K562 (cell line): Measurements from ENCODE around the gene HAT1. TPM values are rescaled to one million over a fixed set of nuclear protein-coding genes. Genes with fewer than 3 reads are reported as not detected.

Experiments
- ETS2 ChIP-seq: IDR thresholded peaks from 2 replicates; pipeline ENCODE4 v1.6.1; 2016; ENCODE audit warnings: borderline replicate concordance, missing genetic modification characterization, mild to moderate bottlenecking, moderate library complexity, missing compliant biosample characterization; ENCODE audit not compliant: poor library complexity, severe bottlenecking
- FOXK1 ChIP-seq: sonication (generic); formaldehyde crosslinking; IDR thresholded peaks from 2 replicates; pipeline ENCODE4 v1.8.0; 2022; ENCODE audit warnings: missing genetic modification reagents, mild to moderate bottlenecking, borderline replicate concordance
- HCFC1 ChIP-seq: IDR thresholded peaks from 2 replicates; pipeline ENCODE4 v1.6.1; 2012; ENCODE audit warnings: low read depth, low read length, improper control_type of control experiment
- RUNX1 ChIP-seq: sonication (generic); IDR thresholded peaks from 2 replicates; pipeline ENCODE4 v1.6.1; 2016; ENCODE audit warnings: antibody characterized with exemption, low read depth
- ZKSCAN3 ChIP-seq: fragments of 250-450 bp; sonication (Bioruptor Pico); IDR thresholded peaks from 2 replicates; pipeline ENCODE4 v1.4.0; 2020
- polyA plus RNA-seq, 8 experiments: library from polyadenylated mRNA; depleted of rRNA in 4 of 8; stranded (reverse) in 5 of 8; unstranded in 3 of 8; fragments of >200 nt; fragmentation: Nextera tagmentation in 2 of 8; fragmentation: Illumina TruSeq in 1 of 8; extraction: Ambion mirVana in 2 of 8; extraction: Trizol in 1 of 8; gene quantifications; 2 replicates each; pipeline versions ENCODE4 v1.2.1 to v1.2.3, GENCODE V29; 2011 to 2014; ENCODE audit warnings: inconsistent platforms in 1 of 8, missing spikeins in 1 of 8
- total RNA-seq, 7 experiments: library from RNA; depleted of rRNA in 6 of 7; stranded (reverse); fragments of >200 nt in 6 of 7; fragmentation: Illumina TruSeq in 2 of 7; extraction: Trizol in 2 of 7; gene quantifications; 2 replicates each; pipeline versions ENCODE4 v1.2.1 to v1.2.3, GENCODE V29; 2011 to 2021; ENCODE audit warnings: low replicate concordance in 1 of 7
- TF ChIP-seq, protein P1 (sequence below): fragments of 250-450 bp; sonication (Bioruptor Pico); IDR thresholded peaks from 2 replicates; pipeline ENCODE4 v1.4.0; 2020

The HAT1 gene
- total and polyA plus RNA-seq, 9 of the 15 experiments (the other 6 are each of a cell fraction or from before 2014, with no cell fraction given), result 125 to 384 (median 244) TPM

DNA sequence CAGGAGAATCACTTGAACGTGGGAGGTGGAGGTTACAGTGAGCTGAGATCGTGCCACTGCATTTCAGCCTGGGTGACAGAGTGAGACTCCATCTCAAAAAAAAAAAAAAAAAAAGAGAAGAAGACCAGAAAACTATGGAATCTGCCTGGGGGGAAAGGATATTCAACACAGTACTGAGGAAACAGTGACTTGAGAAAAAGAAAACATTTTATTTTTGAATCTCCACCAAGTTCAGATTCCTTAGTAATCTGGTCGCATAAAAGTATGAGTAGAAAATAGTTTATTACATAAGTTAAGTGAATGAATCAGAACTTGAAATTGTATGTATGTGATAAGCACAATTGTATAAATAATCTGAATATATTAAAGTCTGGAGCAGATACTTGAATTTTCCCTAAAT lies 13.0 kb upstream of the HAT1 start (continued):
- TF ChIP-seq FOXK1 (CRISPR knock-in tag), result no peak
- no peak for TF ChIP-seq ETS2 (tag)
- TF ChIP-seq, protein P1, sequence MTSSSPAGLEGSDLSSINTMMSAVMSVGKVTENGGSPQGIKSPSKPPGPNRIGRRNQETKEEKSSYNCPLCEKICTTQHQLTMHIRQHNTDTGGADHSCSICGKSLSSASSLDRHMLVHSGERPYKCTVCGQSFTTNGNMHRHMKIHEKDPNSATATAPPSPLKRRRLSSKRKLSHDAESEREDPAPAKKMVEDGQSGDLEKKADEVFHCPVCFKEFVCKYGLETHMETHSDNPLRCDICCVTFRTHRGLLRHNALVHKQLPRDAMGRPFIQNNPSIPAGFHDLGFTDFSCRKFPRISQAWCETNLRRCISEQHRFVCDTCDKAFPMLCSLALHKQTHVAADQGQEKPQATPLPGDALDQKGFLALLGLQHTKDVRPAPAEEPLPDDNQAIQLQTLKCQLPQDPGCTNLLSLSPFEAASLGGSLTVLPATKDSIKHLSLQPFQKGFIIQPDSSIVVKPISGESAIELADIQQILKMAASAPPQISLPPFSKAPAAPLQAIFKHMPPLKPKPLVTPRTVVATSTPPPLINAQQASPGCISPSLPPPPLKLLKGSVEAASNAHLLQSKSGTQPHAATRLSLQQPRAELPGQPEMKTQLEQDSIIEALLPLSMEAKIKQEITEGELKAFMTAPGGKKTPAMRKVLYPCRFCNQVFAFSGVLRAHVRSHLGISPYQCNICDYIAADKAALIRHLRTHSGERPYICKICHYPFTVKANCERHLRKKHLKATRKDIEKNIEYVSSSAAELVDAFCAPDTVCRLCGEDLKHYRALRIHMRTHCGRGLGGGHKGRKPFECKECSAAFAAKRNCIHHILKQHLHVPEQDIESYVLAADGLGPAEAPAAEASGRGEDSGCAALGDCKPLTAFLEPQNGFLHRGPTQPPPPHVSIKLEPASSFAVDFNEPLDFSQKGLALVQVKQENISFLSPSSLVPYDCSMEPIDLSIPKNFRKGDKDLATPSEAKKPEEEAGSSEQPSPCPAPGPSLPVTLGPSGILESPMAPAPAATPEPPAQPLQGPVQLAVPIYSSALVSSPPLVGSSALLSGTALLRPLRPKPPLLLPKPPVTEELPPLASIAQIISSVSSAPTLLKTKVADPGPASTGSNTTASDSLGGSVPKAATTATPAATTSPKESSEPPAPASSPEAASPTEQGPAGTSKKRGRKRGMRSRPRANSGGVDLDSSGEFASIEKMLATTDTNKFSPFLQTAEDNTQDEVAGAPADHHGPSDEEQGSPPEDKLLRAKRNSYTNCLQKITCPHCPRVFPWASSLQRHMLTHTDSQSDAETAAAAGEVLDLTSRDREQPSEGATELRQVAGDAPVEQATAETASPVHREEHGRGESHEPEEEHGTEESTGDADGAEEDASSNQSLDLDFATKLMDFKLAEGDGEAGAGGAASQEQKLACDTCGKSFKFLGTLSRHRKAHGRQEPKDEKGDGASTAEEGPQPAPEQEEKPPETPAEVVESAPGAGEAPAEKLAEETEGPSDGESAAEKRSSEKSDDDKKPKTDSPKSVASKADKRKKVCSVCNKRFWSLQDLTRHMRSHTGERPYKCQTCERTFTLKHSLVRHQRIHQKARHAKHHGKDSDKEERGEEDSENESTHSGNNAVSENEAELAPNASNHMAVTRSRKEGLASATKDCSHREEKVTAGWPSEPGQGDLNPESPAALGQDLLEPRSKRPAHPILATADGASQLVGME (CRISPR knock-in tag), result no peak
- TF ChIP-seq RUNX1, result no peak
- no peak for TF ChIP-seq HCFC1
- TF ChIP-seq ZKSCAN3, result no peak
